GM12878 (cell line): ENCODE measurements around the gene CLUH. TPM values are rescaled to one million over a fixed set of nuclear protein-coding genes. Genes with fewer than 3 reads are reported as not detected.

Experiments used
- ATF7 ChIP-seq: fragments of 450-650 bp; IDR thresholded peaks from 2 replicates; pipeline ENCODE4 v1.6.1; 2016; ENCODE audit warnings: low read depth, mild to moderate bottlenecking
- CEBPB ChIP-seq, 2 experiments: fragments of 150-350 bp in 1 of 2; IDR thresholded peaks; 2 replicates each; pipeline ENCODE4 v1.6.1; 2012 to 2014; ENCODE audit warnings: low read depth in 2 of 2, low read length in 2 of 2, borderline replicate concordance in 1 of 2, inconsistent platforms in 1 of 2
- EED ChIP-seq: sonication (generic); IDR thresholded peaks from 2 replicates; pipeline ENCODE4 v1.6.1; 2016; ENCODE audit warnings: antibody characterized with exemption, low read depth
- IKZF1 ChIP-seq: fragments of 450-650 bp; conservative IDR thresholded peaks from 2 replicates; pipeline ENCODE4 v1.6.1; 2017; ENCODE audit warnings: antibody characterized with exemption, mild to moderate bottlenecking
- NRF1 ChIP-seq: conservative IDR thresholded peaks from 2 replicates; pipeline ENCODE4 v1.6.1; 2011; ENCODE audit warnings: mild to moderate bottlenecking, low read depth, low read length, improper control_type of control experiment
- RBBP5 ChIP-seq: fragments of 200-600 bp; sonication (generic); conservative IDR thresholded peaks from 2 replicates; pipeline ENCODE4 v1.6.1; 2016
- SIN3A ChIP-seq: IDR thresholded peaks from 2 replicates; pipeline ENCODE4 v1.6.1; 2012; ENCODE audit warnings: low read depth, low read length, improper control_type of control experiment
- SMAD5 ChIP-seq: IDR thresholded peaks from 2 replicates; pipeline ENCODE4 v1.6.1; 2016; ENCODE audit warnings: antibody characterized with exemption, low read depth
- SMARCA5 ChIP-seq: fragments of 450-650 bp; IDR thresholded peaks from 2 replicates; pipeline ENCODE4 v1.6.1; 2017; ENCODE audit warnings: mild to moderate bottlenecking
- STAT1 ChIP-seq: fragments of 450-650 bp; conservative IDR thresholded peaks from 2 replicates; pipeline ENCODE4 v1.6.1; 2014; ENCODE audit warnings: antibody characterized with exemption, mild to moderate bottlenecking
- SUZ12 ChIP-seq: fragments of 200-600 bp; sonication (generic); IDR thresholded peaks from one replicate; pipeline ENCODE4 v1.6.1; 2018; ENCODE audit warnings: antibody characterized with exemption, mild to moderate bottlenecking; ENCODE audit not compliant: unreplicated experiment
- TCF12 ChIP-seq: IDR thresholded peaks from 2 replicates; pipeline ENCODE4 v1.6.1; 2011; ENCODE audit warnings: low read depth, mild to moderate bottlenecking, low read length
- ZNF592 ChIP-seq: fragments of 450-650 bp; IDR thresholded peaks from 2 replicates; pipeline ENCODE4 v1.6.1; 2017; ENCODE audit warnings: mild to moderate bottlenecking, moderate library complexity
- polyA plus RNA-seq, 11 experiments: library from polyadenylated mRNA; depleted of rRNA in 4 of 11; unstranded in 6 of 11; stranded (reverse) in 5 of 11; fragments of >200 nt; fragmentation: Nextera tagmentation in 4 of 11; fragmentation: Illumina TruSeq in 1 of 11; extraction: Ambion mirVana in 4 of 11; extraction: Trizol in 1 of 11; gene quantifications; 1 replicate in 1 of 11; 2 replicates in 10 of 11; pipeline versions ENCODE4 v1.2.1 to v1.2.3, GENCODE V29; 2011 to 2016; ENCODE audit warnings: inconsistent platforms in 2 of 11, missing spikeins in 2 of 11, low read depth in 1 of 11
- total RNA-seq, 4 experiments: library from RNA; depleted of rRNA in 3 of 4; stranded (reverse); fragments of >200 nt in 3 of 4; fragmentation: Illumina TruSeq in 1 of 4; extraction: Trizol in 1 of 4; gene quantifications; 2 replicates each; pipeline versions ENCODE4 v1.2.1 to v1.2.3, GENCODE V29; 2013 to 2021
- TF ChIP-seq, protein P1 (sequence below): fragments of 450-650 bp; IDR thresholded peaks from 2 replicates; pipeline ENCODE4 v1.6.1; 2017; ENCODE audit warnings: mild to moderate bottlenecking
- TF ChIP-seq, protein P2 (sequence below): fragments of 450-650 bp; formaldehyde crosslinking; IDR thresholded peaks from 2 replicates; pipeline ENCODE4 v1.5.0; 2022; ENCODE audit warnings: mild to moderate bottlenecking, missing genetic modification characterization
- TF ChIP-seq, protein P3 (sequence below): fragments of 450-650 bp; IDR thresholded peaks from 2 replicates; pipeline ENCODE4 v1.6.1; 2017; ENCODE audit warnings: mild to moderate bottlenecking, moderate library complexity

The CLUH gene
- total and polyA plus RNA-seq, 10 of the 15 experiments (the other 5 are each of a cell fraction or from before 2014, with no cell fraction given) = 0.11 to 147 (median 60.2) TPM

GRCh38 chr17:2711608-2712299 is at the start of gene CLUH (continued):
- TF ChIP-seq STAT1 (peak; percentile 77; the same call in 1 of the 2 replicates), ZNF592 (no peak), SIN3A (peak; percentile 95), TCF12 (0 out of 2 replicates have a peak, but pooled peaks have one; percentile 9), ATF7 (no peak), SUZ12 (no peak), EED (no peak), RBBP5 (no peak), IKZF1 (peak; percentile 93), SMAD5 (0 out of 2 replicates have a peak, but pooled peaks have one; percentile 25), SMARCA5 (peak; percentile 74; the same call in 1 of the 2 replicates), NRF1 (0 out of 2 replicates have a peak, but pooled peaks have one; percentile 17), CEBPB (IDR thresholded peaks at IDR 0.05; ENCODE audit: borderline replicate concordance in 1 of 2, low read depth in 2 of 2, low read length in 2 of 2) (no peak)
- TF ChIP-seq, protein P1, sequence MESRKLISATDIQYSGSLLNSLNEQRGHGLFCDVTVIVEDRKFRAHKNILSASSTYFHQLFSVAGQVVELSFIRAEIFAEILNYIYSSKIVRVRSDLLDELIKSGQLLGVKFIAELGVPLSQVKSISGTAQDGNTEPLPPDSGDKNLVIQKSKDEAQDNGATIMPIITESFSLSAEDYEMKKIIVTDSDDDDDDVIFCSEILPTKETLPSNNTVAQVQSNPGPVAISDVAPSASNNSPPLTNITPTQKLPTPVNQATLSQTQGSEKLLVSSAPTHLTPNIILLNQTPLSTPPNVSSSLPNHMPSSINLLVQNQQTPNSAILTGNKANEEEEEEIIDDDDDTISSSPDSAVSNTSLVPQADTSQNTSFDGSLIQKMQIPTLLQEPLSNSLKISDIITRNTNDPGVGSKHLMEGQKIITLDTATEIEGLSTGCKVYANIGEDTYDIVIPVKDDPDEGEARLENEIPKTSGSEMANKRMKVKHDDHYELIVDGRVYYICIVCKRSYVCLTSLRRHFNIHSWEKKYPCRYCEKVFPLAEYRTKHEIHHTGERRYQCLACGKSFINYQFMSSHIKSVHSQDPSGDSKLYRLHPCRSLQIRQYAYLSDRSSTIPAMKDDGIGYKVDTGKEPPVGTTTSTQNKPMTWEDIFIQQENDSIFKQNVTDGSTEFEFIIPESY = no peak
- TF ChIP-seq, protein P2, sequence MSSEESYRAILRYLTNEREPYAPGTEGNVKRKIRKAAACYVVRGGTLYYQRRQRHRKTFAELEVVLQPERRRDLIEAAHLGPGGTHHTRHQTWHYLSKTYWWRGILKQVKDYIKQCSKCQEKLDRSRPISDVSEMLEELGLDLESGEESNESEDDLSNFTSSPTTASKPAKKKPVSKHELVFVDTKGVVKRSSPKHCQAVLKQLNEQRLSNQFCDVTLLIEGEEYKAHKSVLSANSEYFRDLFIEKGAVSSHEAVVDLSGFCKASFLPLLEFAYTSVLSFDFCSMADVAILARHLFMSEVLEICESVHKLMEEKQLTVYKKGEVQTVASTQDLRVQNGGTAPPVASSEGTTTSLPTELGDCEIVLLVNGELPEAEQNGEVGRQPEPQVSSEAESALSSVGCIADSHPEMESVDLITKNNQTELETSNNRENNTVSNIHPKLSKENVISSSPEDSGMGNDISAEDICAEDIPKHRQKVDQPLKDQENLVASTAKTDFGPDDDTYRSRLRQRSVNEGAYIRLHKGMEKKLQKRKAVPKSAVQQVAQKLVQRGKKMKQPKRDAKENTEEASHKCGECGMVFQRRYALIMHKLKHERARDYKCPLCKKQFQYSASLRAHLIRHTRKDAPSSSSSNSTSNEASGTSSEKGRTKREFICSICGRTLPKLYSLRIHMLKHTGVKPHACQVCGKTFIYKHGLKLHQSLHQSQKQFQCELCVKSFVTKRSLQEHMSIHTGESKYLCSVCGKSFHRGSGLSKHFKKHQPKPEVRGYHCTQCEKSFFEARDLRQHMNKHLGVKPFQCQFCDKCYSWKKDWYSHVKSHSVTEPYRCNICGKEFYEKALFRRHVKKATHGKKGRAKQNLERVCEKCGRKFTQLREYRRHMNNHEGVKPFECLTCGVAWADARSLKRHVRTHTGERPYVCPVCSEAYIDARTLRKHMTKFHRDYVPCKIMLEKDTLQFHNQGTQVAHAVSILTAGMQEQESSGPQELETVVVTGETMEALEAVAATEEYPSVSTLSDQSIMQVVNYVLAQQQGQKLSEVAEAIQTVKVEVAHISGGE (CRISPR knock-in tag) = no peak
- TF ChIP-seq, protein P3, sequence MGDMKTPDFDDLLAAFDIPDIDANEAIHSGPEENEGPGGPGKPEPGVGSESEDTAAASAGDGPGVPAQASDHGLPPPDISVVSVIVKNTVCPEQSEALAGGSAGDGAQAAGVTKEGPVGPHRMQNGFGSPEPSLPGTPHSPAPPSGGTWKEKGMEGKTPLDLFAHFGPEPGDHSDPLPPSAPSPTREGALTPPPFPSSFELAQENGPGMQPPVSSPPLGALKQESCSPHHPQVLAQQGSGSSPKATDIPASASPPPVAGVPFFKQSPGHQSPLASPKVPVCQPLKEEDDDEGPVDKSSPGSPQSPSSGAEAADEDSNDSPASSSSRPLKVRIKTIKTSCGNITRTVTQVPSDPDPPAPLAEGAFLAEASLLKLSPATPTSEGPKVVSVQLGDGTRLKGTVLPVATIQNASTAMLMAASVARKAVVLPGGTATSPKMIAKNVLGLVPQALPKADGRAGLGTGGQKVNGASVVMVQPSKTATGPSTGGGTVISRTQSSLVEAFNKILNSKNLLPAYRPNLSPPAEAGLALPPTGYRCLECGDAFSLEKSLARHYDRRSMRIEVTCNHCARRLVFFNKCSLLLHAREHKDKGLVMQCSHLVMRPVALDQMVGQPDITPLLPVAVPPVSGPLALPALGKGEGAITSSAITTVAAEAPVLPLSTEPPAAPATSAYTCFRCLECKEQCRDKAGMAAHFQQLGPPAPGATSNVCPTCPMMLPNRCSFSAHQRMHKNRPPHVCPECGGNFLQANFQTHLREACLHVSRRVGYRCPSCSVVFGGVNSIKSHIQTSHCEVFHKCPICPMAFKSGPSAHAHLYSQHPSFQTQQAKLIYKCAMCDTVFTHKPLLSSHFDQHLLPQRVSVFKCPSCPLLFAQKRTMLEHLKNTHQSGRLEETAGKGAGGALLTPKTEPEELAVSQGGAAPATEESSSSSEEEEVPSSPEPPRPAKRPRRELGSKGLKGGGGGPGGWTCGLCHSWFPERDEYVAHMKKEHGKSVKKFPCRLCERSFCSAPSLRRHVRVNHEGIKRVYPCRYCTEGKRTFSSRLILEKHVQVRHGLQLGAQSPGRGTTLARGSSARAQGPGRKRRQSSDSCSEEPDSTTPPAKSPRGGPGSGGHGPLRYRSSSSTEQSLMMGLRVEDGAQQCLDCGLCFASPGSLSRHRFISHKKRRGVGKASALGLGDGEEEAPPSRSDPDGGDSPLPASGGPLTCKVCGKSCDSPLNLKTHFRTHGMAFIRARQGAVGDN = peak; percentile 60; the same call in 1 of the 2 replicates
